Measurements from ENCODE around the gene S100A3.

DNA sequence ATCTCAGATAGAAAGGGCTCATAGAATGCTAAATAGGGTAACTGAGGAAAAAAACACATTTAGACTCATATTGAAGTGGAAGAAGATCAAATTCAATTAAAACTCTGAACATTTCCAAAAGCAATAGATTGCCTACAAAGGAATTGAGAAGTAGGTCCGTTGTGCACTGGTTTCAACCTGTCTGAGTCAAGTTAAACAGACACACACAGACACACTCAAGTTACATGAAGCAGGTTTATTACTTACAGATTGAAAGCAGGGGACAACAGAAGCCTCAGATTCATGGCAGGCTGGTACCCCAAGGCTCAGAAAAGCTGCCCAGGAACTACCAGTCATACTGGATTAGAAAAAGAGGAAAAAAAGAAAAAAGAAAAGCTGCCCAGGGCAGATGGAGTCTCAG, 37.3 kb upstream of the S100A3 start:
- TF ChIP-seq RBM39 (IDR thresholded peaks at IDR 0.05; ENCODE audit: low read depth, low read length, poor library complexity, severe bottlenecking) (no peak), MATR3 (CRISPR knock-in tag; IDR thresholded peaks at IDR 0.05) (no peak), MAFF (IDR thresholded peaks at IDR 0.05; ENCODE audit: low read depth, low read length) (no peak), POGZ (CRISPR knock-in tag; IDR thresholded peaks at IDR 0.05) (no peak), ZNF496 (CRISPR knock-in tag; IDR thresholded peaks at IDR 0.05; ENCODE audit: insufficient replicate concordance) (no peak)

All from HepG2 (cell line).